ENCODE data around the gene CORO2B. TPM values are rescaled to one million over a fixed set of nuclear protein-coding genes. Genes with fewer than 3 reads are reported as not detected.

The CORO2B gene
- total RNA-seq, 4 donors from 2014 or later: 0.70 to 9.1 (median 1.7) TPM

GRCh38 chr15:68639926-68640600 is 61.3 kb downstream of the CORO2B start:
- H3K4me1 ChIP-seq: no peaks in the 10 kb centered on the region
- H3K27me3 ChIP-seq: no peaks in the 10 kb centered on the region
- DNase-seq: no peak
- no peak overlapping the region for H3K27ac ChIP-seq
- H3K36me3 ChIP-seq: no peaks in the 10 kb centered on the region
- TF ChIP-seq POLR2A (IDR thresholded peaks at IDR 0.05) (no peak), CTCF (IDR thresholded peaks at IDR 0.05) (no peak)
- H3K4me3 ChIP-seq: no peak overlapping the region
- no peaks in the 10 kb centered on the region for H3K9me3 ChIP-seq

- Histone ChIP-seq H3K36me3 (no peaks in the 10 kb centered on the region), H3K27ac (peak overlapping the region in 1 of 4 donors; percentile 9), H3K4me3 (no peak overlapping the region), H3K9me3 (no peaks in the 10 kb centered on the region), H3K4me1 (no peaks in the 10 kb centered on the region), H3K27me3 (no peaks in the 10 kb centered on the region)
- DNase-seq: no peak
- TF ChIP-seq POLR2A (IDR thresholded peaks at IDR 0.05) (no peak), CTCF (IDR thresholded peaks at IDR 0.05) (no peak)
Observed at GRCh38 chr15:68640791-68641331, 62.1 kb downstream of the CORO2B start.

- no peaks in the 10 kb centered on the region for H3K4me1 ChIP-seq
- TF ChIP-seq CTCF (IDR thresholded peaks at IDR 0.05) (no peak), POLR2A (IDR thresholded peaks at IDR 0.05) (no peak)
- no peak overlapping the region for H3K4me3 ChIP-seq
- no peaks in the 10 kb centered on the region for H3K27me3 ChIP-seq
- no peak for DNase-seq
- no peaks in the 10 kb centered on the region for H3K36me3 ChIP-seq
- H3K27ac ChIP-seq: no peak overlapping the region
- H3K9me3 ChIP-seq: no peaks in the 10 kb centered on the region
Observed at GRCh38 chr15:68641376-68641775, 62.6 kb downstream of the CORO2B start.

GRCh38 chr15:68642491-68642845 is 63.7 kb downstream of the CORO2B start:
- TF ChIP-seq CTCF (IDR thresholded peaks at IDR 0.05): no peak
- no peak for DNase-seq
- Histone ChIP-seq H3K36me3 (no peaks in the 10 kb centered on the region), H3K27me3 (no peaks in the 10 kb centered on the region), H3K4me3 (no peak overlapping the region), H3K9me3 (no peaks in the 10 kb centered on the region), H3K27ac (no peak overlapping the region), H3K4me1 (no peaks in the 10 kb centered on the region)

- Histone ChIP-seq H3K27me3 (no peaks in the 10 kb centered on the region), H3K9me3 (no peaks in the 10 kb centered on the region), H3K36me3 (no peaks in the 10 kb centered on the region), H3K27ac (no peak overlapping the region), H3K4me3 (no peak overlapping the region), H3K4me1 (no peaks in the 10 kb centered on the region)
- no peak for TF ChIP-seq POLR2A (IDR thresholded peaks at IDR 0.05)
- no peak for TF ChIP-seq CTCF (IDR thresholded peaks at IDR 0.05)
- DNase-seq: peak in 1 of 3 donors; percentile 34
Observed at GRCh38 chr15:68643216-68643830, 64.5 kb downstream of the CORO2B start.

Measured in Peyer's patch (tissue), 4 donors.